Stimulated activated CD8-positive, alpha-beta memory T cell treated with anti-CD3 and anti-CD28 coated beads, Interleukin-15, amount 100 ng/mL, for 1 hour (primary cell): Measurements from ENCODE around the gene TMEM117.
"Not testable (repeated sequence)": the region's sequence is repeated elsewhere in the genome, so short reads cannot be mapped to it uniquely, and the experiment has no call there.

Source experiments
- DNase-seq: peaks from one replicate; pipeline ENCODE4 v3.0.0-alpha.2; 2020; ENCODE audit warnings: low read depth

Gene TMEM117

DNA sequence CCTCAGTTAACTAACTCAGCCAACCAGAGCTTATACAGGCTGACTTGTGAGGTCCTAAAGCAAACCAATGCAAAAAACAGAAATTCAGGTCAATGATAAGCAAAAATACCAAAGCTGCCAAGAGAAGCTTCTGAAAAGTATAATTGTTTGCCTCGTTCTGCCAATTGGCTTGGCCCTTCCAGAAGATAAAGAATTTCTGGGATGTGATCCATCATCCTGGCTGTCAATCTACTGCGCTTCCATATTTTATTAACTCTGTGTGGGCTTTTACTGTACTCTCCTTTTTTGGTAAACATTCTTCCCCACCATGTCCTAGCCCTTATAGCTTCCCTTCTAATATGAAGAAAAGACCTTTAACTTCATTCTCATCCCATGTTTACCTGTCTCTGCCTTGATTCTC lies 387.9 kb downstream of the TMEM117 start:
- DNase-seq, result no peak

DNA sequence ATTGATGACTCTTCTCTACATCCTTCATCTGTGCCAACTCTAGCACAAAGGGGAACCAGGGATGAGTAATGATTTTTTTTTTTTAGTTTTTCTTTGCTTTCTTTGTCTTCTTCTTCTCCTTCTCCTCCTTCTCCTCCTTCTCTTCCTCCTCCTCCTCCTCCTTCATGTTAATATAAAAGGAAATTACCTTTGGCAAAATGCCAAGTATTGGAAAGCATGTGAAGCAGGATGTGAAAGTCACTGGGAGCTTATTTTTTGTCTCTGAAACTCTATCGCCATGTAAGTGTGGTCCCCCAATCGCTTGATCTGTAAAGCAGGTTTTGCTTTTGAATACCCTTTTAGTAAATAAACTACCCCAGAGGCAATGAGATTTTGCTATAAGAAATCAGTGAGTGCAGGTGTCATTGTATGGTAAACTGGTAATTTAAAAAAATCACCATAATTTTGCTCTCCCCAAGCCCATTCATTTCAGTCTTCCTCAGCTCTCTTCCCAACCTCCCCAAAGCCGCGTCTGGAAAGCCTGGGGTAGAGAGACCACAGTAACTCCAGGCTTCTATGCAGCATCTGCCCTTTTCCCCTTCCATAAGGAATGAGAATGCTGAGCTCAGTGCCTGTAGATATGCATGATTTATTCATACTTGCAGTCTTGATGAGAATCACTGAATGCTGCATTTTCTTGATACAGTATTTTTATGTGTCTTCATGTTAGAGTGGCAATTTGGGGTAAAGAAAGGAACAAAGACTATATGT lies 388.7 kb downstream of the TMEM117 start:
- no peak for DNase-seq

DNA sequence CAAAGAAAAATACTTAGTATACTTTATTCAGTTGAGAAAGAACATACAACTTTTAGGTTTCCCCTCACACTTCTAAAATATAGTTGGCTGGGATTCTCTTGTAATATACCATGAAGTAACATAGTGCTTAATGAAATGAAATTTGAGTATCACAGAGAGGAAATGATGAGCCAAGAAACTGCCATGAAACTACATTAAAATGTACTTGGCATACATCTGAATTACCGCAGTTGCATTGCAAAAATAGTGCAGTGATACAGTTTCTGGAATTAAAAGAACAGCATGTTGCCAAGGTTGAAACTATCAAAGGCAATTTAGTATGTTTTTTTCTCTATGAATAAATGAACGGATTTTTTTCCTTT lies 389.2 kb downstream of the TMEM117 start:
- DNase-seq, result no peak

GRCh38 chr12:44227616-44228015 lies 391.7 kb downstream of the TMEM117 start:
- no peak for DNase-seq

GRCh38 chr12:44229846-44230245 lies 394.0 kb downstream of the TMEM117 start:
- DNase-seq, result no peak

DNA sequence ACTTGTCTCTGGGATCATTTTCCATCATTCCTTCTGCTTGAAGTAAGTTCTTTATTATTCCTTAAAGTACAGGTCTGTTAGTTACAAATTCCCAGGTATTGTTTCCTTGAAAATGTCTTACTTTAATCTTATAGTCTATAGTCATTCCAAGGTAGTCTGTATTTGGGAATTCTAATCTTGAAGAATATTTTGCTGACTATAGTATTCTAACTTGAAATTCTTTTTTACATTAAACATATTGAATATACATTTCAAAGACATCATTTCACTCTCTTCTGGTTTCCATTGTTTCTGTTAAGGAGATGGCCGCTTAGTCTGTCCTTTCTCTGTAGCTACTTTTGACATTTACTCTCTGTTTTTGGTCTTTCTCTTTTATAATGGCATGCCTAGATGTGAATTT lies 399.8 kb downstream of the TMEM117 start:
- DNase-seq, result no peak

GRCh38 chr12:44240186-44240585 lies 404.3 kb downstream of the TMEM117 start:
- DNase-seq, result no peak

- DNase-seq, result no peak
Measured at GRCh38 chr12:44245932-44246331, 410.1 kb downstream of the TMEM117 start.

- DNase-seq, result no peak
Measured at GRCh38 chr12:44246482-44247105, 410.7 kb downstream of the TMEM117 start.

GRCh38 chr12:44247588-44247987 lies 411.7 kb downstream of the TMEM117 start:
- DNase-seq, result no peak

DNA sequence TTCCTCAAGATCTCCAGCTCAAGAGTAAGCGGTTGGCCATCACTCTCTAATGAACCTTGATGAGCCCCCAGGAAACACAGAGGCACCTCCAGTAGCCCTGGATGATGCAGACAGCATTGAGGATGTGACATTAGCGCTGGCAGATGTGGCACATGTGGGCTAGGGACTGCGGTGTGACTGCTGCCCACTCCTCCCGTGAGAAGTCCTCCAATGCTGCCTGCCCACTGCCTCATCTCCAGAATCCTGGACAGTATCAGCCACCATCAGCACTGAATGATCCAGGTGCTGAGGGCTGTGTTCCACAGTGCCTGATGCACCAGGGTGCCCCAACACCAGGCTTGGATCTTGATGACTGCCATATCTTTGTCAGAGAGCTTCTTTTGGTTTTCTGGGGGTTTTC lies 412.6 kb downstream of the TMEM117 start:
- no peak for DNase-seq

DNA sequence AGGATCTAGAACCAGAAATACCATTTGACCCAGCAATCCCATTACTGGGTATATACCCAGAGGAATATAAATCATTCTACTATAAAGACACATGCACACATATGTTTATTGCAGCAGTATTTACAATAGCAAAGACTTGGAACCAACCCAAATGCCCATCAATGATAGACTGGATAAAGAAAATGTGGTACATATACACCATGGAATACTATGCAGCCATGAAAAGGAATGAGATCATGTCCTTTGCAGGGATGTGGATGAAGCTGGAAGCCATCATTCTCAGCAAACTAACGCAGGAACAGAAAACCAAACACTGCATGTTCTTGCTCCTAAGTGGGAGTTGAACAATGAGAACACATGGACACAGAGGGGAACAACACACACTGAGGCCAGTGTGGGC lies 414.6 kb downstream of the TMEM117 start:
- DNase-seq, result not testable (repeated sequence)

- DNase-seq, result no peak
Measured at GRCh38 chr12:44253338-44253856, 417.5 kb downstream of the TMEM117 start.

GRCh38 chr12:44258246-44258645 lies 422.4 kb downstream of the TMEM117 start:
- DNase-seq, result no peak

DNA sequence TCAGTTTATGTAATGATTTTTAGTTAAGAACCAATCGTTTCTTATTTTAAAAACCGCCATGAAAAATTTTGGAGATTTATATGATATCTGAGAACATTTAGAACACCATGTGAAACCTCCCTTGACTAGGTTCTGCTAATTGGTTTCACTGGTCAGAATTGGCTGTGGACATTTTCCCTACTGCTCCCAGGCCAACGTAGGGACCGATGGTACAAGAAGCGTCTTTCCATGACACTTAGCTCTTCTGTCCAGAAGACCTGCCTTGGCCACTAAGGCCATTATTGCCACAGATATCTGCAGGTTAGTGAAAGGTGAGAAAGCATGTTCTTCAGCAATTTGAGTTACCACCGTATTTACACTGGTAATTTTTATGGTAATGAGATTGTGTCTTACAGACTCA lies 424.0 kb downstream of the TMEM117 start:
- no peak for DNase-seq

DNA sequence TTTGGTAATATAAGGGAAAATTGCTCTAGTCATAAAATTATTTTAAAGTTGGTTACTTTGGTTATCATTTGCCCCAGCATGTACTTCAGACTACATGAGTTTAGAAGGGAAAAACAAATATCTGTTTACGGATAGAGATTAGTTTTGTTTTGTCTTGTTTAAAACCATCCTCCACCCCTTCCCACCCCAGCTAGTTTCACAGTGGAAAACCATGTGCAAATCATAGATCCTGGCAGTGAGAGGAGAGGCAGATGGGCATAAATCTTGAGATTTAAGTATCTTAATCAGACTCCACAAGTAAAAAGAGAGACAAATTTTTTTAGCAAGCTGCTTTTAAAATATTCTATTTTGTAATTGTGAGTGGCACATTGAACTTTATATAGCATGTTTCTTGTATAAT lies 424.7 kb downstream of the TMEM117 start:
- no peak for DNase-seq

DNA sequence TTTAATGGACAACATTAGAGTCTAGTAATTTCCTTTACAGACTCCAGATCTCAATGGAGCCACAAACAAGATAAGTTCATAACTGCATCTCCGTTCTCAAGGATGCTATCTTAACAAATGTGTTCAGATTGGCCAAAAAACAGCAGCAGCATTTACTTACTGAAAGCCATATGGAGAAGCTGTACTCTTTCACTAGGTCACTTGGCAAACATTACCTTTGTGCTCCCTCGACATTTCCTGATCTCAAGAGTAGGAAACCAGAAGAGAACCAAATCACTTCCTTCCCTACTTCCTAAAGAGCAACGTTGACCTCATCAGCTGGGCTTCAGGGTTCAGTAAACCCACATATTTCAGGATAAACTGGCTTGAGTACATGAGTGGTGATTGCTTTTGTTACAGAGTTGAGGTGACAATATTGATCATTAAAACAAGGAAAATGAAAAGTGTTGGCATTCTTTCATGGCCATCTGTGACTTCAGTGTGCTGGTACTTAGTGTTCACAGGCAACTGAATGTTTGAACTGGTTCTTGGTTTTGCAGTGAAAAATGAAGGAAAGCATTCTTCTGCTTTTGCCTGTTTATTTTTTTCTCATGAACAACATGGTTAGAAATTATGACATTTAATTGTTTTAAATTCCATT lies 449.6 kb downstream of the TMEM117 start:
- no peak for DNase-seq

- DNase-seq, result no peak
Measured at GRCh38 chr12:44286336-44286735, 450.5 kb downstream of the TMEM117 start.

DNA sequence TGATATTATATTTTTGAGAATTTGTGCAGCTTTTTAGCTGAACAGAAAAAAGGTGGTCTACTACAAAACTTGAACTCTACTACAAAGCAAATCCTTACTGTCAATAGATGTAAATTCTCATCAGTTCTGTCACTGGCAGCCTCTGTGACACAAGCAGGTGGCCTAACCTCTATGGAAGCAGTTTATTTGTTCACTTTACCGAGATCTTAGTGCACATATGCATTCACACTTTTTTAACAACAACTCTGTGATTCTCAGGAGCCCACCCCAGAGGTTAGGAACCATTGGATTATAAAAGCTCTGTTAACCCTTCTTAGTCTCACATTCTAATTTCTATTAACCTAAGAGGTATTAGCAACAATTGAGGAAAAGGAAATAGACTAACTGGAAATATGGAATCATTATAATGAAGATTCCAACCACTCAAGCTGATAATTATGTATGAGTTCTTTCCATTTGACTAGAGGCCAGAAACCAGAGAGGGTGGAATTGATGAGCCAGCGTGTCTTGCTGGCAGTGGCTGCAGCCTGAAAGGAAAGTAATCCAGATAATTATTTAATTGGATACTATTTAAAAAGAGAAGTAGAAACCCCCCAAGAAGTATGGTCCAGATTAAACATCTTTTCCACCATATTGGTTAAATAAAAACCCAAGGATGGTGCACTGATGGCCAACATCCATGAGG lies 451.1 kb downstream of the TMEM117 start:
- no peak for DNase-seq

GRCh38 chr12:44287545-44287944 lies 451.7 kb downstream of the TMEM117 start:
- DNase-seq, result no peak

DNA sequence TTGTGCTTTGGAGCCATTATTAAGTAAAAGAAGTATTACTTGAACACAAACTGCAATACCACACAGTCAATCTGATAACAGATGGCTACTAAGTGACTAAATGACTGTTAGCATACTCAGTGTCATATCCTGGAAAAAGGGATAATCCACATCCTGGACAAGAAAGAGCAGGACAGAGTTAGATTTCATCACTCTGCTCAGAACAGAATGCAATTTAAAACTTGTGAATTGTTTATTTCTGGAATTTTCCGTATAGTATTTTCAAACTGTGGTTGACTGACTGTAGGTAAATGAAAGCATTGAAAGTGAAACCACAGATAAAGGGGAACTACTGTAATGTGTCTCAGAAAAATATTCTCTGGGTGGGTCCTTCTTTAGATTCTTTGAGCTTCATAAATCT lies 458.8 kb downstream of the TMEM117 start:
- DNase-seq, result no peak

GRCh38 chr12:44295958-44296623 lies 460.2 kb downstream of the TMEM117 start:
- no peak for DNase-seq
